A549 treated with Mapracorat at 1 μM for 4 hours (cell line): ENCODE measurements around the gene MZT1. TPM values are rescaled to one million over a fixed set of nuclear protein-coding genes. Genes with fewer than 3 reads are reported as not detected.

Experiments
- total RNA-seq: library from RNA; stranded (reverse); fragments of 200-300 nt; extraction: Qiagen RNA extraction; gene quantifications from 5 replicates; pipeline ENCODE4 v1.2.3, GENCODE V29; 2022

The MZT1 gene
- 8.8 to 12.6 TPM (median 10.8 TPM) in 5 replicates for total RNA-seq

GRCh38 chr13:72727417-72728289, at the start of gene MZT1, which contains the start of gene BORA:
Gene MZT1 (minus strand): TSS chr13:72727629. CDS start chr13:72727602, 27 bp downstream.
Gene BORA (plus strand): TSS chr13:72727923. CDS start chr13:72728941, 1,018 bp downstream.

Other genes with a start within 250 kb of the MZT1 start
- gene BORA, start 294 bp upstream of the MZT1 start, total RNA-seq: 6.8 to 9.2 TPM (median 7.6 TPM) in 5 replicates
- gene DIS3, start 54.3 kb upstream of the MZT1 start, total RNA-seq: 18.2 to 20.8 TPM (median 18.7 TPM) in 5 replicates
- gene PIBF1, start 54.5 kb upstream of the MZT1 start, total RNA-seq: 3.8 to 7.8 TPM (median 4.2 TPM) in 5 replicates